EH (cell line): ENCODE results near the gene KIF19.

Experiments used
- DNase-seq: peaks from one replicate; pipeline ENCODE4 v3.0.0-alpha.2; 2015; ENCODE audit warnings: low read depth

Gene KIF19

DNA sequence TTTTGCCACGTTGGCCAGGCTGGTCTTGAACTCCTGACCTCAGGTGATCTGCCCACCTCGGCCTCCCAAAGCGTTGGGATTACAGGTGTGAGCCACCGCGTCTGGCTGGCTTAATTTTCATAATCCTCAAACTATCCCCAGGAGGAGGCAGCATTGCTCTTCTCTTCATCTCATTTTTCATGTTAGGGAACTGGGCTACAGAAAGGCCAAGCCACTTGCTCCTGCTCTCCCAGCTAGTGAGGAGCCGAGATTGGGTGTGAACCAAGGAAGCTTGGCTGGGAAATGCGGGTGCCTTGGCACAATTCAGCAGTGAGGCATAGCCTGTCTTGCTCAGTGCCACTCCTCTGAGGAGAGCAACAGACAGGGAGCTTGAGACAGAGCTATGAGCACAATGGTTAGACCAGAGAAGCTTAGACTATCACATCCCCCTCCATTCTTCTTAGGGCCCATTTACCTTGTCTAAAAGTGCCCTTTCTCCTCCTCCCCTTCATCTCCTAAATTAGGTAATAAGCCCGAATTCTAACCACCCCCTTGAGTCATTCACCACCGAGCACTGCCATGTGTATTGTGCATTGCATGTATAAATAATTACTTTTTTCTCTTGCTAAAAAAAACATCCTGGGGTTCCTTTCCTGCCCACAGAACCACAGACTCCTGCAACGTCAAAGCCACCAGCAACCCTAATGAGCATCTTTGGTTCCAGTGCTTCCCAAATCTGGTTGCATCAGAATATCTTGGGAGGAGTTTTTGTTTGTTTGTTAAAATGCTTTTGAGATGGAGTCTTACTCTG lies 20.0 kb upstream of the KIF19 start:
- DNase-seq: no peak

GRCh38 chr17:74307984-74308773 lies 17.8 kb upstream of the KIF19 start:
- DNase-seq: no peak

DNA sequence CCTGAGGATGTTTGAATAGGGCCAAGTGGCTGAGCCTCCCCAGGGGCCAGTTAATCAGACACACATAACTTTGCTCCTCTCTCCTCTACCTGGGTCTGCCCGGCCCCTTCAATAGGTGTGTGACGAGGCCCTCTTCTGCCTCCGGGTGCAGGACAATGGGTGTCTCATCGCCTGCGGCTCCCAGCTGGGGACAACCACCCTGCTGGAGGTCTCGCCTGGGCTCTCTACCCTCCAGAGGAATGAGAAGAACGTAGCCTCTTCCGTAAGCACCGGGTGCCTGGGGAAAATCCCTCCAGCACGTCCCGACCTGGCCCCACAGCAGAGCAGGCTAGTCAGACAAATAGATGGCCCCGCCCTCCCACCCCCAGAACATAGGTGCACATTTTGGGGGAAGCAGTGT lies 16.1 kb upstream of the KIF19 start:
- DNase-seq: no peak

DNA sequence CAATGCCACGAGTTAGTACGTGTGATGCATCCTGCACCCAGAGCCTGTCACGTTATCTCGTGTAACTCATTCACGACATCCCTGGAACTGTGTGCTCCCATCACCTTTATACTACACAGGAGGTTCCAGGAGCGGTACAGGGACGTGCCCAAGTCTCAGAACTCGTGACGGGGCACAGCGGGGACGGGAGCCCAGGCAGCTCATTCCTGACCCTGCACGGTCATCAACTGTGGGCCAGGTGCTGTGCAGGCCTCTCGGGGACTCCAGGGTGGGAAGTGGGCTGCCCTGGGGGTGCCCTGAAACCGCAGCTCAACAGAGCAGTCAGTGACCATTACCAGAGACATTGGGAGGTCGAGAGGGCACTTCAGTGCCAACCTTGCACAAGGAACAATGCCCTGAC lies 11.1 kb upstream of the KIF19 start:
- no peak for DNase-seq

- DNase-seq: no peak
Measured at GRCh38 chr17:74316220-74316619, 9.8 kb upstream of the KIF19 start.

GRCh38 chr17:74317071-74317470 lies 9.0 kb upstream of the KIF19 start:
- no peak for DNase-seq

GRCh38 chr17:74318391-74318790 lies 7.6 kb upstream of the KIF19 start:
- no peak for DNase-seq

DNA sequence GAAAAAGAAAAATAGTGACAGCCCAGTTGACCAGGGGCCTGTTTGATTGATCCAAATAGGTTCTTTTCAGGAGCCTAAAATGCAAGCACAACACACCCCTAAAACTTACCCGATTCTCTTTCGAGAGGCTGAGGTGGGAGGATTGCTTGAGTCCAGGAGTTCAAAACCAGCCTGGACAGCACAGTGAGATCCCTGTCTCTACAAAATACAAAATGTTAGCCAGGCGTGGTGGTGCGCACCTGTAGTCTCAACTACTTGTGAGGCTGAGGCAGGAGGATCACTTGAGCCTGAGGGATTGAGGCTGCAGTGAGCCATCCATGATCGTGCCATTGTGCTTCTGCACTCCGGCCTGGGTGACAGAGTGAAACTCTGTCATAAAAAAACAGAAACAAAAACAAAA lies 1.5 kb upstream of the KIF19 start:
- DNase-seq: no peak

- no peak for DNase-seq
Measured at GRCh38 chr17:74325376-74325742, 667 bp upstream of the KIF19 start.

DNA sequence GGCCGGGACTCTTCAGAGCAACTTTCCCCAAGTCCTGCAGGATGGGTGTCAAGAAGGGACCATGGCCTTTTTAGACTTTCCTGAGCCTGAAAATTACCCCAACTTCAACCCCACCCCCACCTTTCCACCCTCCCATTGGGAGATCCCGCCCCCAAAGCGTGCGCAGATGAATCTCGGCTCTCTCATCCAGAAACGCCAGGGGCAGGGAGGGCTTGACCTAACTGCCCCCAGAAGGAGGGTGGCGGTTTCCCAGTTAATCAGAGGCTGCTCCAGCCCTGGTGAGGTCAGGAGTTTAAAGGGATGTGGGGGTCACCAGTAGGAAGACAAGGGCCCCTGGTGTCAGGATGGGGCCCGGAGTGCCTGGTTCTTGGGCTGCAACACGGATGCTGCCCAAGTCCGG lies 480 bp downstream of the KIF19 start:
- DNase-seq: no peak

- DNase-seq: no peak
Measured at GRCh38 chr17:74328487-74328886, 2.5 kb downstream of the KIF19 start.

DNA sequence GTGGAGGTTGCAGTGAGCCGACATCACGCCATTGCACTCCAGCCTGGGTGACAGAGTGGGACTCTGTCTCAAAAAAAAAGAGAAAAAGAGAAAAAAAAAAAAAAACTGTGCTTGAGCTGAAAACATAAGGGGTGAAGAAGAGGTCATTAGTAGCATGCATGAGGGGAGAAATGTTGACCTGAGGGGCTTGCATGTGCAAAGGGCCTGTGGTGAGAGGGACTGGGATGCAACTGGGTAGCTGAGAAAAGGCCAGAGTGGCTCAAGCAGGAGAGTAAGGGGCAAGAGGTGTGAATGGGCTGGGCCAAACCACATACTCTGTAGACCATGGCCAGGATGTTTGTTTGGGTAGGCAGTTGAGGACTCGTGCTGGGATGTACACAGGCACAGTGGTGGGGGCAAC lies 3.4 kb downstream of the KIF19 start:
- DNase-seq: no peak

DNA sequence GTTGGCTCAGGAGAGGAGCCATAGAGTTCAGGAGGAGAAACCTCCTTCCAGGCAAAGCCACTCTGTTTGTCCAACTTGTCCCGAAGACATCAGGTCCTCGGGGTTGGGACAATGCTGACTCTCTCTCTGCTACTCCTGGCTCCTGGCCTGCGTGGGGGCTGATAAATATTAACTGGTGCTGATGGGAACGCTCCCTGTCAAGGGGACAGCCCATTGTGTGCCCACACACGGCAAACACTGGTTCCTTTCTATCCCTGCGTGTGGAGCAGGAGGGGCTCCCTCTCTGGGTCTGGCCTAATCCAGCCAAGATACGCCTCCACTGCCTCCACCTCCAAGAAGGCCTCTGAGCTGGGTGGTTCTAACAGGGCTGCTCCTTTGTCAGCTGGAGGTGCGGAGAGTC lies 4.4 kb downstream of the KIF19 start:
- no peak for DNase-seq

DNA sequence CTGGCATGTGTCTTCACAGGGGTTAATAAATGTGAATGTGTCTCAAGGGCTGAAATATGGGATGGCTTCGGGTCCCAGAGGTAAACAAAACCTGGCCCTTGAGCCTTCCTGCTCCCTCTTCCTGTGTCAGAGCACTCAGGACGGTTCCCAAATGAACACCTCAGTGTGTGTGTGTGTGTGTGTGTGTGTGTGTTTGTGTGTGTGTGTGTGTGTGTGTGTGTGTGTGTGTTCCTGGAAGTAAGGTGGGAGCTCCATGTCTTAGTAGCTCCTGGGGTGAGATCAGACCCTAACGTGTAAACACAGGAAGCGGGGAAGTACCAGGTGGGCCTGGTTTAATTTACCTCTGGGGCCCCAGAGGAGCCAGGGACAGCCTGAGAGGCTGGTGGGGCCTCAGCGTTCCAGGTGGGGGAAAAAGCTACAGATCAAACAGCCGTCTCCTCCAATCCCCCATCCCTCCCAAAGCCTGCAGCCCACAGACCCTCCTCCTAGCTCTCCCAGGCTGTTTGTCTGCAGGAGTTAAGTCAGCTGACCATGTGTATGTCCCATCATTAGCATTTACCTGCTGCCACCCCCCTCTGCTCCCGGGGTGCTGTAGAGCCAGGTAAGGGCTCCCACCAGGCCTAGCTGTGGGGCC lies 6.1 kb downstream of the KIF19 start:
- no peak for DNase-seq

GRCh38 chr17:74332763-74333283 lies 6.8 kb downstream of the KIF19 start:
- no peak for DNase-seq

- DNase-seq: no peak
Measured at GRCh38 chr17:74334393-74335039, 8.5 kb downstream of the KIF19 start.

DNA sequence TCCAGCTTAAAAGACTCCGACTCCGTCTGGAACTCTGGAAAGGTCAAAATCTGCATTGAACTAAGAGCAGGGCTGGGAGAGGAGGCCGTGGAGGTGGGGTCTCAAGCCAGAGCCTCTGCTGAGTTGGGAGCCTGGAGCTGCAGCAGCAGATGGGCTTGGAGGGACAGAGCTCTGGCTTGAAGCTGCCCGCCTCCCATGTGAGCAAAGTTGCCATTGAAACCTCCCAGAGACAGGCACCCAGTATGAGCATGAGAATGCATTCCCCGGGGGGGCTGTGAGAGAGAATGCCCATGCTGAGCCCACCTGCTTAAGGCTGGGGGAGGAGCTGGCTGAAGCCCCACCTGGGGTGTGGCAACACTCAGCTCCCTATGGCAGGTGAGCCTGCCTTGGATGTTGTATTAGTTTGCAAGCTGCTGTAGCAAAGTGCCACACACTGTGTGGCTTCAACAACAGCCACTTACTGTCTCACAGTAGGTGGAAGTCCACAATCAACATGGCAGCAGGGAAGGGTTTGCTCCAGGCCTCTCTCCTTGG lies 9.6 kb downstream of the KIF19 start:
- DNase-seq: no peak

GRCh38 chr17:74336307-74336706 lies 10.3 kb downstream of the KIF19 start:
- no peak for DNase-seq

DNA sequence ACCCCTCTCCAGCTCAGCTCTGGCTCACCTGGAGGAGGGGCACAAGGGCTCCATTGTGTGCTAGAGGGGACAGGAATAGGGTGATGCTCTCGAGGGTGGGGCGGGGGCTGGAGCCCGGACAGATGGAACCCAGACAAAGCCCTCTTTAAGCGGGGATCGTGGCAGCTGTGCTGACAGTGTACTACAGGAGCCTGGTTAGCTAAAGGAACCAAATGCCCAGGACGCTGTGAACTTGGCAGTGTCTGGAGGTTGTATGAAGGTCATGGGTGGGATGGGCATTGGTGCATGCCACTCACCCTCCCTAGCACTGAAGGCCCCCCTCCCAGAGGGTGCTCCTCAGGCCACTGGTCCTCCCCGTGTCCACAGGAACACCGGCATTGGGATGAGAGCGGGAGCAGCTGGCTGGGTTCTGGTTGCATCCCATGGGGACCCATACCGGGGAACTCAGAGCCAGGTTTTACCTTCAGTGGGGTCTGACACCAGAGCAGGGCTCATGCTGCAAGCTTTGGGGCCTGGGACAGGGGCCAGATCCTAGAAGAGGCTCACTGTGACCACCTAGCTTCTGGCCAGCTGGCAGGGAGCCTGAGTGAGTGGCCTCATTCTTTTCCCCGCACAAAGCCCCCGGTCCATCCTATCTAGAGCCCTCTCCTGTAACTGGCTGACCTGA lies 11.9 kb downstream of the KIF19 start:
- no peak for DNase-seq

DNA sequence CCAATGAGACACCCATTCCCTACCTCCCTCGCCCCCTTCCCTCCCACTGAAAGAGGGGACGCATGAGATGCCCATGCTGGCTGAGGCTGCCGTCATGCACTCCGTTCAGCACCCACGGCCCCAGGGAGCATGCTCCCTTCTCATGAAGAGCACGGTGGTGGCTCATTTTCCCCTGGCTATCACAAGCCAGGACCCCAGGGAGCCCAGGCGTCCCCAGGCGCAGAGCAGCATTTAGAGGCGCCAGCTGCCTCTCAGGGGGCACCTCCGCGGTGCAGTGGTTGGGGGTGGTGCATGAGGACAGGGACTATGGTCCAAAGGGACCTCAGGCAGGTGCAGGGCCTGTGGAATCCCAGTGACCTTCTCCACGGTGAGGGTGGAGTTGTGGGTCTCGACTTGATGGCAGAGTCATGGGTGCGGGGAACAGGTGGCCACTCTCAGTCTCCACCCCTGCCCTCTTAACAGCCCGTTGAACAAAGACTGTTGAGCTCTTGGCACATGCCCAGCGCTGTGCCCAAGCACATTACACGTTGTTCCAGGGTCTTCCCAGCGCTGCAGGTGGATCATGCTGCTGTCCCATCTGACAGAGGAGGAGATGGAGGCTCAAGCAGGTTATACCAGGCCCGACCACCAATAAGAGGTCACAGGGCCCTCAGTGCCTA lies 13.6 kb downstream of the KIF19 start:
- DNase-seq: no peak

GRCh38 chr17:74340470-74341023 lies 14.5 kb downstream of the KIF19 start:
- no peak for DNase-seq
